ENCODE results near the gene COL16A1.

GRCh38 chr1:31735571-31735970 lies 31.8 kb upstream of the COL16A1 start:
- TF ChIP-seq CTCF (IDR thresholded peaks at IDR 0.05; ENCODE audit: poor library complexity) (no peak), EZH2 (IDR thresholded peaks at IDR 0.05; ENCODE audit: borderline replicate concordance) (no peak), EZH2phosphoT487 (IDR thresholded peaks at IDR 0.05; ENCODE audit: low read depth, severe bottlenecking, unreplicated experiment) (no peak)

All from hepatocyte (in vitro differentiated cells).